Hepatic stellate cell (primary cell): Measurements from ENCODE around the gene RNF223.

ENCODE experiments used
- DNase-seq: peaks from one replicate; pipeline ENCODE4 v3.0.0; 2011; ENCODE audit warnings: low spot score

RNF223 gene

DNA sequence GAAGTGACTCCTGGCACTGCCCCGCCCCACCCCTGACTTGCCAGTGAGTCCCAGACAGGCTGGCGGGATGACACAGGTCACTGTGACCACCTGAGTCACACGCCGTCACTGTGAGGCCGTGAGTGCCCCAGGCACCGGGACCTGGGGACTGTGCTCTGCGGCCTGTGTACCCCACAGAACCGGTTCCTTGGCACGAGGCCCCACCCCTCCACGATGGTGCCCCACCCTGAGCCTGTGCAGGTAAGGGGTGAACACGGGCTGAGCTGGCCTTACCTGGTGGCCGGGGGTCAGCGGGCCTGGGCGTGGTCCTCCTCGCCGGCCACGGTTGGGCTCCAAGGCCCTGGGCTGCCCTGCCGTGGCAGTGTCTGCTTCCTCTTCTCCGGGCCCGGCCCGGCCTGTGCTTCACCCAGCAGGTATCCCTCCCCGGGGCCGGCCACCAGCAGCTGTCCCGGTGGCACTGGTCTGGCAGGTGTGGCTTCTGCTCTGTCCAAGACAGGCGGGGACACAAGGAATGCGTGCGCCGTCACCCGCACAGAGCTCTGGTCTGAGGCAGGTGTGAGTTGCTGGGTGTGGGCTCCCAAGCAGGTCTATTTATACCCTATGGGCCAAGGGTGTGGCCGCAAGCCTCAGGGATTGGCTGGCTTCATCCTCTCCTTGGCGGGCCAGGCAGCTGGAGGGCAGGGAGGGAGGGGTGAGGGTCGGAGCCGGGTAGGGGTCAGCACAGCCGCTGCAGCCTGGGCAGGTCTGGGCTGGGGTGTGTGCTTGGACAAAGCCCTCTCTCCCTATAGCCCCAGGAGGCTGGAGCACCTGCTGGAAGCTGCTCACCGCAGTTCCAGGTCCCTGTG is at the start of gene RNF223:
Gene RNF223, minus strand, starts transcription at position 564 of the 845 bp plus-strand sequence. CDS start 1,740 bp downstream, outside the sequence.
- no peak for DNase-seq

DNA sequence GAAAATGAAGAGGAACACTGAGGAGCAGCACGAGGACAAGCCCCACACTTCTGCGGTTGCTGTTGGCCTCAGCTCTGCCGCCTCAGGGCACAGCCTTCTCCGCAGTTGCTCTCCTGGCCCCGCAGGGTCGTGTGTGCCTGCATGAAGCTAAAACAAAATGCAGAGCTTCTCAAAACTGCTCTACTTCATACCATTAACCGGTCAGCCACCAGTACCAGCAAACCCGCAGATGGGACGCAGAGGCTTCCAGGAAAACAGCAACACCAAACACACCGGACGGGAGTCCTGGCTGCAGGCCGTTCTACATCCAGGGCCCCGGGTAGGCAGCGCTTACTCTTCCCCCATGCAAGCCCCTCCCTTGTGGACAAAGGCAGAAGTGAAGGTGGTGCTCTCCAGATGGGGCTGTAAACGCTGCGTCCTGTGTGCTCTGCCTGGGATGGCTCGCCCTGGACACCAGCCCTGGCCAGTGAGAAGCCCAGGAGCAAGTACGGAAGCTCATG is 48.9 kb upstream of the RNF223 start:
- DNase-seq = peak; percentile 45

DNA sequence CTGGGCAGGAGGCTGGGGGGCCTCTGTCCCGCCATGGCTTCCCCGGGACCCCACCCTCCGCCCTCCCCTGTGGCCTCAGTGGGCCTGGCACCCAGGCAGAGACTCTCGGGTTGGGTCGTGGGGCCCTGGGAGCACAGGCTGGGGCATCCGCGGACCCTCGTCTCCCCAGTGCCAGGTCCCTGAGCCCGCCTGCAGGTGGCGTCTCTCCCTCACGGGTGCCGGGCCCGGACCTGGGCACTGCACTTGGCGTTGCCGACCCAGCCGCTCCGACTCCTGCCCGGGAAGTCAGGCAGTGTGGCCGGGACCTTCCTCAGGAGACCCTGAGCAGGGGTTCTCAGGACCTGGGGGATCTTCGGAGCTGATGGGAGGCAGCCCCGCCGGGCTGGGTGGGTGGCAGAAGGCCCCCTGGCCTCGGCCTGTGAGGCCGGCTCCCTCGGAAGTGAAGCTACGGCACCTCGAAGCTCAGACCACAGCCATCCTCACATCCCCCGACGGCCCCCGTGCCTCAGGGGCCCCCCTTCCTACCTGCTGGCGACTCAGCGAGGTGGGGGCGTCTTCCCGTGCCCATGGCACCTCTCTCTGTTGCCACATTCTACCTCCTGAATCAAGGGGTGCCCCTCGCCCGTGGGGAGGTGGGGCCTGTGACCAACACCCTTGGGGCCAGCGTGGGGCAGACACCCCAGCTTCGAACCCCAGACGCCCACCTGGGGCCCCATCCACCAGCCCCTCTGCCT is 48.1 kb upstream of the RNF223 start:
- DNase-seq = peak; percentile 95

DNA sequence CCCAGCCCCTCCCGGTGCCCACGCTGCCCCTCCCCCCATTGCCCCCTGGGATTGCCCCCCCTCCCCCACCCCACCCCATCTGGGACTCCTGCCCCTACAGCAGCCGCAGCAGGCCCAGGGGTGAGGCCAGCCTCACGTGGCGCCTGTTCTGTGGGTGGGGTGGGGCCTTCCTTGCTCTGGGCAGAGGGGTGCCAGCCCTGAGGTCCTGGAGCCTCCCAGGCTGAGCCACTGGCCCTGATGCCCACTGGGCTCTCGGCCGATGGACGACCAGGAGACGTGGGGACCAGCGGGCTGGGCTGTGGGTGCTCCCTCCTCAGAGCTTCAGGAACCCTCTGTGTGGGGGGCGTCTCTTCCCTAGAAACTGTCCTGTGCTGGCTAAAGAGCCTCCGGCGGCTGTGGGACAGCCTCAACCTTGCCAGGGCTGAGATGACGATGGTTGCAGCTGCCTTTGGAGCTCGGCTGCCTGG is 47.5 kb upstream of the RNF223 start:
- no peak for DNase-seq

DNA sequence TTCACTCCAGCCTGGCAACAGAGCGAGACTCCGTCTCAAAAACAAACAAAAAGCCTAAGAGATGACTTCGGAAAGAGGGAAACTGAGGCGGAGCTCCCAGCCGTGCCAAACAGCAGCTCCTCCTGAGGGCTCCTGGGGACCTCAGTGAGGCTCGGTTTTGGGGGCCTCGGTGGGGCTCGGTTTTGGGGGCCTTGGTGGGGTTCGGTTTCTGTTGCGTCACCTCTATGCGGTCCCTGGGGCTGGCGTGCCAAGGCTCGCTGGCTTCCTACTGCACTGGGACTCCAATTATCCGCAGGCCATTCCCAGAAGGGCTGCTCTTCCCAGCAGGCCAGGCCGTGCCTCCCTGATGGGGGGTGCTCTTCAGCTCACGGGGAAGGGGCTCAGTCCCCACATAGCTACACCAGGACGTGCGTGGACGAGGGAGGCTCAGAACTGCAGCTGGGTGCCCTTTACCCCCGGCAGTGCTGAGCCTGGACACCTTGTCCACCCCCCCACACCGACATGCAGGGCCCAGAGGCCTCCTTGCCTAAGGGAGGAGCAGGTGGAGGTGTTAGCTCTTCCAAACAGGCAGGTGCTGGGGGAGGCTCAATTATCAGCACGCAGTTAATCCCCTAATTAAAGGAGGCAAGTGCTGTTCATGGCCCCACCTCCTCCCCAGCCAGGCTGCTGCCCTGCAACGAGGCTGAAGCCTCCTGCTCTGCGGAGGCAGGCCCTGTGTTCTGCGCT is 46.9 kb upstream of the RNF223 start:
- no peak for DNase-seq

DNA sequence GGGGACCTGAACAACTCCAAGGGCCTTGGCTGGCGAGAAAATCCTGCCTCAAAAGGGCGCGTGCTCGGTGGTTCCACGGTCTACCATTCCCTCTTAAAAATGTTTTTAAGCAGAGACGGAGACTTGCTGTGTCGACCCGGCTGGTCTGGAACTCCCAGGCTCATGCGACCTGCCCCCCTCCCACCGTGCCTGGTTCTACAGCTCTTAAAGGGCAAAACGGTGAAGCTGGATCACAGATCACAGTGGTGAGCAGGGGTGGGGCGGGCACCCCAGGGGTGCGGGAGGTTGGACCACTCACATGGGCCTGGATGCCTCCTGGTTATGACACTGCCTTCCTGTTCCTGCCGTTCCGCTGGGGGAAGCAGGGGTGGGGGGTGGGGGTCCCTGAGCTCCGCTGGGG is 46.0 kb upstream of the RNF223 start:
- DNase-seq = no peak

DNA sequence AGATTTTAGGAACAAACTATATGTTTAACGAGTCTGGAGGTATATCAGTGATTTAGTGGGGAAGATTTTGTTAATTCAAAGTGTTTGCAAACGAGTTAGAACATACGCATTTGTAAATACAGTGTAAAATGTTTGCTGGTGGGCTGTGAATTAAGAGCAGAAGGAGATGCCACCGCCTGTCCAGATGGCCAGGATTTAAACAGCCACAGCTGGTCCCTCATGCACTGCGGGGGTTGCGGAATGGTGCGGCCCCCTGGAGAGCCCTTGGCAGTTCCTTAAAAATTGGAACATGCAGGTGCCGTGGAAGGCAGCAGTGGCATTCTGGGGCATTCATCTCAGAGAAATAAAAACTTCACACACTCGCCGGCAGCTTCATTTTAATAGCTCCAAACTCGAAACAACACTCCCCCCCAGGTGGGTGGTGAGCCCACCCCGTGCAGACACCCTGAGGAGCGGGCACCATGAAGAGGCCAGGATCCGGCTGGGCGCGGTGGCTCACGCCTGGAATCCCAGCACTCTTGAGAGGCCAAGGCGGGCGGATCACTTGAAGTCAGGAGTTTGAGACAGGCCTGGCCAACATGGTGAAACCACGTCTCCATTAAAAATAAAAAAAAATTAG is 45.3 kb upstream of the RNF223 start:
- no peak for DNase-seq

DNA sequence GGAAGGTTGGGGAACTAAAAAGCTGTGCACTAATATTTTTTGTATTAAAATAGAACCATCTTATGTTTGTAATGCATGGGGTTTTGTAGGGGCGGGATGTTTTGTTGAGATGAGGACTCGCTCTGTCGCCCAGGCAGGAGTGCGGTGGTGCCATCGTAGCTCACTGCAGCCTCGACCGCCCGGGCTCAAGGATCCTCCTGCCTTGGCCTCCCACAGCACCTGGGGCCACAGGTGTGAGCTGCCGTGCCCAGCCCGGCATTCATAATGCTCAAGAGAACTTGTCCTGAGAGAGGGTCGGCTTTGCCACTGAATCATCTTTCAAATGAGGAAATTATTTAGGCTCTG is 44.7 kb upstream of the RNF223 start:
- no peak for DNase-seq

DNA sequence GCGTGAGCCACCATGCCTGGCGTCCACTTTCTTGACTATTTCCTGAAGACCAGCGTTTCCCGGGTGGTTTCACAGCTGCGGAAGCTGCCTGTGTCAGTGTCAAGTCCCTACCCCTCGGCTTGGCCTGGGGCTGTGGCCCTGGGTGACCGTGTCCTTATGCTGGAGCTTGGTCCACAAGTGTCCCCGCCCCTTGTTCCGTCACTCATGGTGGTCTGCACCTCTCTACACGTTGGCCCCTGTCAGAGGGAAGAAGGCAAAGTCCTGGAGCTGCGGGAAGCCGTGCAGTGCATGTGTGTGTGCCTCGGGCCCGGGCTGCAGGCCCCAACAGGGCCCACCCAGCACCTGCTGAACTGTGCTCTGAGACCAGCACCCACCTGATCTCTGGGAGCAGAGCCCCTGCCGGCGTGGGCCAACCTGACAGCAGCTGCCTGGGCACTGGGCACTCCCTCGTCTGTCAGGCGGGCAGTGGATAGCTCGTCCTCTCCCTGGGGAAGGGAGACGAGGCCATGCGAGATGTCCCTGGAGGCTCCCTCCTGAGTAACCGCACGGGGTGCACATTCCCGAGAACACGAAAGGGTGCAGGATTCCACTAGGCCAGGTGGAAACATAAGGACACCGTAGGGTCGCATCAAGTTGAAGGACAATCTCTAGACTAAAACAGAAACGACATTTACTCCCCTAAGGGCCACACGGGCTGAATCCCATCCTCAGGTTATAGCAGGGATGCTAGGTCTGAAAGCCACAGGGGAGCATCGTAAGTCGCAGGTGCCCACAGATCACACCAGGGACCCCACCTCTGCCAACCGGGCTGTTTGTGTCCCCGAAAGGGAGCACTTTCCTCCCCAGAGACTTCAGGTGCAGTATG is 44.1 kb upstream of the RNF223 start:
- no peak for DNase-seq

DNA sequence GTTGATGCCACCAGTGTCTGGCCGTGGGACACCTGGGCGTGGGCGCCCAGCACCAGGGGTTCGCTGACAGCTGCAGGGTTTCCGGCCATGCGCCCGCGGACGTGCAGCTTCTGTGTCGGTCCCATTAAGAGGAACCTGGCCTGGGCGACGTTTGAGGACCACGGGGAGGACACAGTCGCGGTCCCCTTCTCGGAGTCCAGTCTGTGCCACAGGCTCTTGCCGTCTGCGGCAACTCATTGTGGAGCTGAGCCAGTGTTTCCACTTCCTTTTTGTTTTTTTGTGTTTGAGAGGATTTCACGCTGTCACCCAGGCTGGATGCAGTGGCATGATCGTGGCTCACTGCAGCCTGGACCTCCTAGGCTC is 43.3 kb upstream of the RNF223 start:
- DNase-seq = no peak

DNA sequence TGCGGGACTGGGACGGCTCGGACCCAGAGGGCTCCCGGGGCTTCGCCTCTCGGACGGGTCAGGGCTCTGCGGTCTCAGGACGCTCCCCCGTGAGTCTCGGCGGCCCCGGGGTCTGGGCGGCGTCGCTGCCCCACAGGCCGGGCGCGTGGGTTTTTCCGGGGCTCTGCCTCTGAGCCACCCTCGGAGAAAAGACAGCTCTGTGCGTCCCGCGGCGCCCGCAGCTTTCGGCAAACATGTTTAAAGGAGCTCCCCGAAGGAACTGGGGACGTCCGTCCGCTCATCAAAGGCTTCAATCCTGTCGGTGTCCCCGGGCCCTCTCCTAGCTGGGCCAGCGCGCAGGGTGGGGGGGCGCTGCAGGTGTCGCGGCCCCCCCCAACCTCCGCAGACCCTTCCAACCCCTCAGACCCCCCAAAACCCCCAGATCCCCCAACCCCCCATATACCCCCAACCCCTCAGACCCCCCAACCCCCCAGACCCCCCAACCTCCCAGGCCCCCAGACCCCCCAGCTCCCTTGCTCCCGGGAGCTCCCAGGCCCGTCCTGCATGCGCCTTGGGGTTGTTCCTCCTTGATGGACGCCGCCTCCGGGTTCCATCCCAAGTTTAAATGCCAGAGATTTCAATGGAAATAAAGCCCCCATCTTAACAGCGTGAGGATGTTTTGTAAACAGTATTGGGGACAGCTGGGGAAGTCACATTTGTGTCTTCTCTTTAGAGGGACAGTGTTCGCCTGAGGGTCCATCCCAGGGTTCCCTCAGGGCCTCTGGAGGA is 42.8 kb upstream of the RNF223 start:
- peak; percentile 47 for DNase-seq

DNA sequence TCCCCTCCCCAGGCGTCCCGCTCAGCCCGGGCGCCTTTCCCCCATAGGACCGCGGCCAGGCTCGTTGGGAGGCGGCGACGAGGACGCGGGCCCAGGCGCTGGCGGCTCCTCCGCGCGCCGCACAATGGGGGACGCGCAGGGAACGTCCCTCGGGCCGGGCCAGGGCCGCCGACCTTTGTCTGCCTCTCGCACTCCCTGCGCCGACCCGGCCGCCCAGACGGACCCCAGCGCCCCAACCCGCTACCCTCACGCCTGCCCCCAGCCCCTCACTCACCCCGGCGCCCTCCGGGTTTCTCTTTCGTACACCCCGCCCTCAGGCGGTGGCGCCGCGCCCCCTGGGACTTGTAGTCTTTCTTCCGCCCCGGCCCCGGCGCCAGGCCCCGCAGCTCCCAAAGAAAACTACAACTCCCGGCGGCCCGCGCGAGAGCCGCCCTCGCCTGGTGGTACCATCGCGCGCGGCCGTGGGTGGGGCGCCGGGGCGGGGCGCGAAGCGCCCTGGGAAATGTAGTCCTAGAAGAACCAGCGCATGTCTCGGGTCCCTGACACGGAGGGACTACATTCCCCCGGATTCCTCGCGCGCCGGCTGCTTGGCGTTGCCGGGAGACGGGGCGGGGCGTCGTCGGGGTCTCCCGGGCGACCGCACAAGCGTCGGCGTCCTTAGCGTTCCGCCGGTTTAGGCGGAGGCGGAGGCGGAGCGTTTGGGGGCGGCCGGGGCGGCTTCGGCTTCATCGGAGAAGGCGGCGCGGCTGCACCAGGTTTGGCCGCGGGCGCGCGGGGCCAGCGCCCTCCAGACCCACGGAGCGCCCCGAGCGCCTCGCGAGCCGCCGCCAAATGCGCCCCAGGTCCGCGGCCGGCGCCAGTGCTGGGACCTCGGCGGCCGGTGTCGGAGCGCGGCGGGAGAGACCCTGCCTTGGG is 41.9 kb upstream of the RNF223 start, which contains the start of gene C1orf159:
Gene C1orf159, minus strand, starts transcription at position 304 of the 915 bp plus-strand sequence. CDS start 24,546 bp downstream, outside the sequence.
- DNase-seq = peak; percentile 99

DNA sequence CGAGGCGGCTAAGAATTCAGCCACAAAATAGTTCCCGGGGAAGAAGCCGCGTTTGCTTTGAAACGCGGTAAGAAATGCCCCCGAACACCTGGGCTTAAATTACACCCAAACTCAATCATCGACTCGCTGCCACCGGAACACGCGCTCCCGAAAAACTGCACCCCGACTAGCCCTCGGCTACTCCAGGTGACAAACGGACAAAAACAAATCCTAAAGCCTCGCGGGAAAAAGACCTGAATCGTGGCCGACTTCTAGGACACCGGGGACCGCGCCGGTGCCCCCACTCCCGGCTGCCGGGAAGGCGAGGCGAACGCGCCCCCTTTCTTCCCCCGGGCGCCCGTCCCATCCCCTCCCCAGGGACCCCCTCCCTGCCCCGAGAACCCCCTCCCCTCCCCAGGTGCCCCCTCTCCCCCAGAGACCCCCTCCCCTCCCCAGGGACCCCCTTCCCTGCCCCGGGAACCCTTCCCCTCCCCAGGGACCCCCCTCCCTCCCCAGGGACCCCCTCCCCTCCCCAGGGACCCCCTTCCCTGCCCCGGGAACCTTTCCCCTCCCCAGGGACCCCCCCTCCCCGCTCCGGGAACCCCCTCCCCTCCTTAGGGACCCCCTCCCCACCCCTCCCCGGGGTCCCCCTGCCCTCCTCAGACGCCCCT is 41.2 kb upstream of the RNF223 start:
- DNase-seq = no peak

DNA sequence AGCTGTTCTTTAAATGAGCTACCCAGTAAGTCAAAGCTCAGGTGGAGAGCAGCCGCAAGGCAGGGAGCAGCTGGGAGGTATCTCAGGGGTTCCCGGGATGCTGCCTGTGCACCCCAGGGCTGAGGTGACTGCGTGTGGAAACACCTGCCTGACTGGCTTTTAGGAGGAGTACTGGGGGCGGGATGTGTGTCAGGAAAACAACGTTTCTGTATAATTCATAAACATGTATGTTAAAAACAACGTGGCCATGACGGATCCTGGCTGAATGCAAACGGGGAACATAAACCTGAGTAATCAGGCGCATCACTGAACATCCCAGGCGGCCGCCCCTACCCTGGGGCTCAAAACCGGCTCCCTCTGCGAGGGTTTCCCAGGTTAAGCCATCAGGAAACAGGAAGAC is 40.3 kb upstream of the RNF223 start:
- no peak for DNase-seq

DNA sequence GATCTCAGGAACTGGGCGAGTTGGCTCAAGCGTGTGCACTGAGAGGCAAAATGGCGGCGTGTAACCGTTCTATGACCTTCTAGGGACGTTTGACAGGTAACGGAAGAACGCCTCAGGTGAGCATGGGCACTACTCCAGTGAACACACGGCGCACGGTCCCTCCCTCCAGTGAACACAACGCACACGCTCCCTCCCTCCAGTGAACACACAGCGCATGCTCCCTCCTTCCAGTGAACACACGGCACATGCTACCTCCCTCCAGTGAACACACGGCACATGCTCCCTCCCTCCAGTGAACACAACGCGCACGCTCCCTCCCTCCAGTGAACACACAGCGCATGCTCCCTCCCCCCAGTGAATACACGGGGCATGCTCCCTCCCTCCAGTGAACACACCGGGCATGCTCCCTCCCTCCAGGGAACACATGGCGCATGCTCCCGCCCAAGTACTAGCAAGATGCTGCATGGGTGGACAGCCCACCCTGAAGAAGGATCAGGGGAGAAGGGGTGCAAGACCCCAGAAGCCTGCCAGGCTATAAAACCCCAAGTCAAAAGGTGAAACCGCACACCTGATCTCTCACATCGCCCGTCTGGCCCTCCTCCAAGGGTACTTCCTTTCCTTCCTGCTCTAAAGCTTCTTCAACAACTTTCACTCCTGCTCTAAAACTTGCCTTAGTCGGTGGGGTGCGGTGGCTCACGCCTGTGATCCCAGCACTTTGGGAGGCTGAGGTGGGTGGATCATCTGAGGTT is 38.3 kb upstream of the RNF223 start:
- DNase-seq = no peak

DNA sequence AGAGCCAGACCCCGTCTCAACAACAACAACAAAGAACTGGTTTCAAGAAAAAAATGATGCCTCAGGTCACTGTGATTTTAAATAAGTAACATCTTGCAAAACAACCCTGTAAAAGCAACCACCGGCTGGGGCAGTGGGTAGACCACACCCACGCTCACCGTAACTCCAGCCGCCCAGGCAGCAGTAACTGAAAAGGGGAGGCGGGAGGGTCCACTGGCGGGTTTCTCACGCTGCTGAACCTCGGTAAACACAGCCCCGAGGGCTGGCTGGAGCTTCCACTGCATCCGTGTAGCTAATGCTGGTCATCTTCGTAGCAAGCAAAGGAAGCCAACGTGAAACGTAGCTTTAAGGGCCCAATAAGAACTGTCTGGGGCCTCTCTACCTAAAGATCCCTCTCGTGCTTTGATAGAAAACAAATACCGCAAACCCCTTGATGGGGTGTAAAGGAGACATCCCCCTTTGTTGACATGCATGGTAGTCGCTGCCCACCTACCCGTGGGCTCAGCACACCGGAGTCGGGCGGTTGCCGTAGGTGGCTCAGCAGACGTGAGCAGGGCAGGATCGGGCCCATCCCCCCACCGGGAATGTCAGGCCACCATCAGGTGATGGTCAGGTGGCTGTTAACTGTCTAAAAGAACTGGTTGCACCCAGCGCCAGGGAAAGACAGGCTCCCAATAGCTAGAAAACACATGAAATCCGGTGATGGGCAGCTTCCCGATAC is 37.6 kb upstream of the RNF223 start:
- no peak for DNase-seq

DNA sequence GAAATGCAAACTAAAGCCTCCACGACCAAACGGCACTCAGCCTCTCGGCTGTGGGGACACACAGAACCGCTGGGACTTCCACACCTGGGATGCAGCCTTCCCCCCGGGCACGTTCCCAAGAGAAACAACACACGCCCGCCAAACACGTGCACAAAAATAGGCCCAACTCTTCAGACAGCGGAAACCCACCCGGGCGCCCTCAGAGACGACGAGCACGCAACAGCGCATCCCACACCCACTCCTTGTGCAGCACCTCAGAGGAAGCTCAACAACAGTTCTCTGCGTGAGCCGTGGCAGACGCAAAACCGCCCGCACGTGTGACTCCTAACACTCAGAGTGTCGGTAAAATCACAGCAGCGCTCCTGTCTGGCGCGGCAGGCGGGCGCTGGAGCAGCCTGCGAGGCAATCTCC is 36.5 kb upstream of the RNF223 start:
- DNase-seq = no peak
